Caco-2 (cell line): ENCODE measurements around the gene TGFA. TPM values are rescaled to one million over a fixed set of nuclear protein-coding genes. Genes with fewer than 3 reads are reported as not detected.

Source experiments
- BruUV-seq: library from RNA; stranded (reverse); fragments of 400-500 nt; replicated peaks from 2 replicates; lab custom pipeline; 2021; lab: Mats Ljungman, UMichigan
- CTCF ChIA-PET: fragments of 300-600 bp; sonication (Branson Sonifier 250); formaldehyde crosslinking; loops from one replicate; lab custom pipeline; 2022; ENCODE audit warnings: antibody characterized with exemption; lab: Charles Lee
- POLR2A ChIA-PET: fragments of 300-600 bp; sonication (Branson Sonifier 250); formaldehyde crosslinking; loops from one replicate; lab custom pipeline; 2022; ENCODE audit warnings: antibody characterized with exemption; lab: Charles Lee
- DNase-seq, 2 experiments: peaks; one replicate each; pipeline versions ENCODE4 v3.0.0 to v3.0.0-alpha.2; 2020 to 2022
- H3K27me3 ChIP-seq: replicated peaks from 2 replicates; pipeline ENCODE4 v1.6.0; 2011; ENCODE audit warnings: low read length; ENCODE audit not compliant: control insufficient read depth, insufficient read depth
- H3K36me3 ChIP-seq: 2 replicates; pipeline ENCODE4 v1.5.1; 2011; ENCODE audit warnings: low read length; ENCODE audit not compliant: control insufficient read depth, insufficient read depth
- H3K4me1 ChIP-seq: fragments of 250-450 bp; sonication (Bioruptor Pico); 2 replicates; pipeline ENCODE4 v1.5.1; 2020; ENCODE audit warnings: mild to moderate bottlenecking
- H3K4me3 ChIP-seq: 2 replicates; pipeline ENCODE4 v1.5.1; 2011; ENCODE audit warnings: low read depth, mild to moderate bottlenecking, control low read depth, low read length
- H3K9me3 ChIP-seq: fragments of 250-450 bp; sonication (Bioruptor Pico); 2 replicates; pipeline ENCODE4 v1.5.1; 2020; ENCODE audit warnings: mild to moderate bottlenecking, moderate library complexity
- H3K27ac Mint-ChIP-seq: one replicate; pipeline ENCODE4 v1.8.0; 2022; ENCODE audit warnings: mixed read lengths; ENCODE audit not compliant: unreplicated experiment
- H3K27me3 Mint-ChIP-seq: one replicate; pipeline ENCODE4 v1.8.0; 2022; ENCODE audit warnings: mixed read lengths; ENCODE audit not compliant: insufficient read depth, unreplicated experiment
- H3K36me3 Mint-ChIP-seq: one replicate; pipeline ENCODE4 v1.8.0; 2022; ENCODE audit warnings: mild to moderate bottlenecking, mixed read lengths; ENCODE audit not compliant: insufficient read depth, unreplicated experiment
- H3K4me1 Mint-ChIP-seq: one replicate; pipeline ENCODE4 v1.8.0; 2022; ENCODE audit warnings: low read depth, mixed read lengths; ENCODE audit not compliant: unreplicated experiment
- H3K4me3 Mint-ChIP-seq: one replicate; pipeline ENCODE4 v1.8.0; 2022; ENCODE audit warnings: mild to moderate bottlenecking, moderate library complexity, mixed read lengths; ENCODE audit not compliant: unreplicated experiment
- H3K9me3 Mint-ChIP-seq: one replicate; pipeline ENCODE4 v1.8.0; 2022; ENCODE audit warnings: mixed read lengths; ENCODE audit not compliant: unreplicated experiment
- CTCF ChIP-seq, 2 experiments: fragments of 200-600 bp in 1 of 2; IDR thresholded peaks; 1 replicate in 1 of 2; 2 replicates in 1 of 2; pipeline versions ENCODE4 v1.5.1 to v1.8.0; 2011 to 2022; ENCODE audit warnings: antibody characterized with exemption in 1 of 2, control low read depth in 1 of 2, inconsistent platforms in 1 of 2, low read depth in 1 of 2, low read length in 1 of 2, mild to moderate bottlenecking in 1 of 2, moderate library complexity in 1 of 2; ENCODE audit not compliant: insufficient read depth in 1 of 2, severe bottlenecking in 1 of 2, unreplicated experiment in 1 of 2
- intact Hi-C: fragments of 100-400 bp; cut with micrococcal nuclease; formaldehyde crosslinking; loops from one replicate; pipeline ENCODE4 v1.10.0; 2022; ENCODE audit not compliant: unreplicated experiment
- total RNA-seq: library from RNA; stranded (reverse); gene quantifications from 2 replicates; pipeline ENCODE4 v1.2.3, GENCODE V29; 2022

Gene TGFA
- total RNA-seq, 1 experiment from 2014 or later = 0.70 TPM

GRCh38 chr2:70527447-70528080 is 26.1 kb downstream of the TGFA start:
- Mint-ChIP-seq H3K27me3 (no peaks in the 10 kb centered on the region), H3K4me3 (no peak overlapping the region), H3K36me3 (no peaks in the 10 kb centered on the region), H3K9me3 (no peaks in the 10 kb centered on the region), H3K4me1 (peaks cover 5% of the 10 kb centered on the region), H3K27ac (no peak overlapping the region)
- Histone ChIP-seq H3K4me3 (no peak overlapping the region), H3K36me3 (no peaks in the 10 kb centered on the region), H3K9me3 (peaks cover 3% of the 10 kb centered on the region; the same call in 1 of the 2 replicates), H3K4me1 (no peaks in the 10 kb centered on the region), H3K27me3 (no peaks in the 10 kb centered on the region)
- no peak for DNase-seq
- intact Hi-C loops = no loop called here
- no peak for TF ChIP-seq CTCF (IDR thresholded peaks at IDR 0.05; ENCODE audit: insufficient read depth in 1 of 2, low read depth in 1 of 2, low read length in 1 of 2, severe bottlenecking in 1 of 2, unreplicated experiment in 1 of 2)
- BruUV-seq = no TSS peak
- ChIA-PET CTCF (no interaction called here), POLR2A (no interaction called here)

DNA sequence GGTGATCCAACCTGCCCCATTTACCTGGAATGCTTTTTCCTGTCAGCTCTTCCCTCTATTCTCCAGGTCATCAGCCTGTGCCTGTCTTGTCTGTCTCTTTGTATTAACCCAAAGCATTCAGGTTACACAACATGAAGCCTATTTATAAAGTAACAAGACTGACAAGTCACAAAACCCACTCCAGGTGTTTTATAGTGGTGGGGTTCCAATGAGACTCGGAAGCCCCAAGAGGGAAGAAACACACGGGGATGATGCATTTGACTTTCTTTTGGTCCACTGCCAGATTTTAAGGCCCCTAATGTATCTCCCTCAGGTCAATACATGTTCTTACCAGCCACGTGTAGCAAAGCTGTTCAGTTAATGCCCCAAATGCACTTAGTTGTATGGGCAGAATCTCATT is 27.5 kb downstream of the TGFA start:
- CTCF ChIA-PET = no interaction called here
- Histone ChIP-seq H3K4me1 (no peaks in the 10 kb centered on the region), H3K27me3 (no peaks in the 10 kb centered on the region), H3K4me3 (no peak overlapping the region), H3K9me3 (no peaks in the 10 kb centered on the region), H3K36me3 (no peaks in the 10 kb centered on the region)
- TF ChIP-seq CTCF (IDR thresholded peaks at IDR 0.05; ENCODE audit: insufficient read depth in 1 of 2, low read depth in 1 of 2, low read length in 1 of 2, severe bottlenecking in 1 of 2, unreplicated experiment in 1 of 2) = no peak
- H3K4me1 Mint-ChIP-seq = peaks cover 5% of the 10 kb centered on the region
- H3K27ac Mint-ChIP-seq = no peak overlapping the region
- H3K4me3 Mint-ChIP-seq = no peak overlapping the region
- no peak for DNase-seq
- H3K27me3 Mint-ChIP-seq = no peaks in the 10 kb centered on the region
- no TSS peak for BruUV-seq
- intact Hi-C loops = no loop called here
- H3K36me3 Mint-ChIP-seq = no peaks in the 10 kb centered on the region
- H3K9me3 Mint-ChIP-seq = no peaks in the 10 kb centered on the region
- POLR2A ChIA-PET = no interaction called here

- H3K9me3 Mint-ChIP-seq = no peaks in the 10 kb centered on the region
- H3K27ac Mint-ChIP-seq = no peak overlapping the region
- no peak for DNase-seq
- ChIA-PET POLR2A (no interaction called here), CTCF (no interaction called here)
- Histone ChIP-seq H3K9me3 (no peaks in the 10 kb centered on the region), H3K4me3 (no peak overlapping the region), H3K4me1 (no peaks in the 10 kb centered on the region), H3K36me3 (no peaks in the 10 kb centered on the region), H3K27me3 (no peaks in the 10 kb centered on the region)
- H3K4me1 Mint-ChIP-seq = peaks cover 5% of the 10 kb centered on the region
- BruUV-seq = no TSS peak
- no peaks in the 10 kb centered on the region for H3K27me3 Mint-ChIP-seq
- H3K36me3 Mint-ChIP-seq = no peaks in the 10 kb centered on the region
- H3K4me3 Mint-ChIP-seq = no peak overlapping the region
- intact Hi-C loops = no loop called here
- no peak for TF ChIP-seq CTCF (IDR thresholded peaks at IDR 0.05; ENCODE audit: insufficient read depth in 1 of 2, low read depth in 1 of 2, low read length in 1 of 2, severe bottlenecking in 1 of 2, unreplicated experiment in 1 of 2)
Observed at GRCh38 chr2:70525032-70525431, 28.6 kb downstream of the TGFA start.
